Neuron (in vitro differentiated cells): ENCODE results near the gene PLIN3.

Source experiments
- H2AFZ ChIP-seq: one replicate; pipeline ENCODE4 v1.6.1; 2013; ENCODE audit warnings: low read depth, mild to moderate bottlenecking, inconsistent platforms, low read length, moderate library complexity
- H3K27me3 ChIP-seq: one replicate; pipeline ENCODE4 v1.6.1; 2013; ENCODE audit warnings: low read length; ENCODE audit not compliant: insufficient read depth
- H3K36me3 ChIP-seq: one replicate; pipeline ENCODE4 v1.6.1; 2013; ENCODE audit warnings: low read length; ENCODE audit not compliant: insufficient read depth
- H3K4me1 ChIP-seq: one replicate; pipeline ENCODE4 v1.6.1; 2013; ENCODE audit warnings: low read length; ENCODE audit not compliant: insufficient read depth
- H3K4me3 ChIP-seq: 2 replicates; pipeline ENCODE4 v1.5.1; 2013; ENCODE audit warnings: mild to moderate bottlenecking, low read length, moderate library complexity
- H3K9me3 ChIP-seq: one replicate; pipeline ENCODE4 v1.6.1; 2013; ENCODE audit warnings: low read length

The PLIN3 gene, protein sequence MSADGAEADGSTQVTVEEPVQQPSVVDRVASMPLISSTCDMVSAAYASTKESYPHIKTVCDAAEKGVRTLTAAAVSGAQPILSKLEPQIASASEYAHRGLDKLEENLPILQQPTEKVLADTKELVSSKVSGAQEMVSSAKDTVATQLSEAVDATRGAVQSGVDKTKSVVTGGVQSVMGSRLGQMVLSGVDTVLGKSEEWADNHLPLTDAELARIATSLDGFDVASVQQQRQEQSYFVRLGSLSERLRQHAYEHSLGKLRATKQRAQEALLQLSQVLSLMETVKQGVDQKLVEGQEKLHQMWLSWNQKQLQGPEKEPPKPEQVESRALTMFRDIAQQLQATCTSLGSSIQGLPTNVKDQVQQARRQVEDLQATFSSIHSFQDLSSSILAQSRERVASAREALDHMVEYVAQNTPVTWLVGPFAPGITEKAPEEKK

GRCh38 chr19:4867534-4868285 lies at the start of gene PLIN3:
PLIN3 (minus strand) TSS chr19:4867667; CDS start chr19:4861394, 6,273 bp downstream.
- H3K27me3 ChIP-seq: no peaks in the 10 kb centered on the region
- H2AFZ ChIP-seq: peak within 1 kb of the TSS; percentile 89
- no peaks in the 10 kb centered on the region for H3K36me3 ChIP-seq

DNA sequence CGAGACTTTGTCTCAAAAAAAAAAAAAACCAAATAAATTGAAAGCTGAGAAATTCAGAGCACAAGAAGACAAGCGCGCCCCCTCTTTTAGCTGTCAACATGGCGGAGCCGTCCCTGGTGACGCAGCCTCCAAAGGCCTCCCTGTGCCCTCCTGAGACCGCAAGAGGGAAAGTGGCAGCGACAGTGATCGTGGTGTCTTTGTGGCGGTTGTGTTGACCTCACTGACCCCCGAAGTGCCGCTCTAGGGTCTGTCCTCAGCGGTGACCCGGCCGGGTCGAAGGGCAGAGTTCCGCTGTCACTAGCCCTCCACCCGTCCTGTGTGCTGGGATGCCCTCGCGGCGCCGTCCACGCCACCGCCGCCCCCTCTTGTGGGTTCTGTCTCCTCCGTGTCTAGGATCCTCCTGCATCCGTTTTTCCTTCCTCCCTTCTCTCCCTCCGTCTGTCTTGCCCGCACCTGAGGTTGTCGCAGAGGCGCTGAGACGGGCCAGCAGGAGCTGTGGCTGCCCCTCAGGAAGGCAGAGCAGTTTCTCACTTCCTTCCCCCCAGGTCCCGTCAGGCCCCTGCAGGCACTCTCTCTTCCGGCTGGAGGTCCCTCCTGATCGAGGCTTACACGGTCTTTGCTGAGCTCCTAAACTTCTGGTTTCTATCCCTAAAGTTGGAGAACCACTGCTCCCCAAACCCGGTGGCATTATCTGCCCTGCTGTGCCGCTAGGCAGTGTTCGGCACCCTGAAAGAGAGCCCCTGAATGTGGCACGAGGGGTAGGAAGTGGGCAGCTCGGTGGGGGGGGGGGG lies 49.0 kb upstream of the PLIN3 start:
- peaks cover 59% of the 10 kb centered on the region for H3K36me3 ChIP-seq
- peaks cover 2% of the 10 kb centered on the region for H3K4me1 ChIP-seq
- H2AFZ ChIP-seq: no peak overlapping the region
- no peaks in the 10 kb centered on the region for H3K9me3 ChIP-seq
- no peaks in the 10 kb centered on the region for H3K27me3 ChIP-seq
- no peak overlapping the region for H3K4me3 ChIP-seq

More at GRCh38 chr19:4867534-4868285, at the start of gene PLIN3:
- H3K4me3 ChIP-seq: peak within 1 kb of the TSS; percentile 85
- peaks cover 5% of the 10 kb centered on the region for H3K4me1 ChIP-seq
- H3K9me3 ChIP-seq: no peaks in the 10 kb centered on the region

- Histone ChIP-seq H3K27me3 (no peaks in the 10 kb centered on the region), H3K36me3 (peaks cover 46% of the 10 kb centered on the region), H3K9me3 (no peaks in the 10 kb centered on the region), H2AFZ (no peak overlapping the region), H3K4me1 (peaks cover 14% of the 10 kb centered on the region), H3K4me3 (no peak overlapping the region)
These were observed 47.5 kb upstream of the PLIN3 start for GRCh38 chr19:4914736-4915501.

GRCh38 chr19:4913996-4914735 lies 46.7 kb upstream of the PLIN3 start:
- Histone ChIP-seq H2AFZ (no peak overlapping the region), H3K36me3 (peaks cover 45% of the 10 kb centered on the region), H3K27me3 (no peaks in the 10 kb centered on the region), H3K9me3 (no peaks in the 10 kb centered on the region), H3K4me3 (no peak overlapping the region), H3K4me1 (peaks cover 14% of the 10 kb centered on the region)

- Histone ChIP-seq H3K36me3 (peaks cover 37% of the 10 kb centered on the region), H3K9me3 (no peaks in the 10 kb centered on the region), H3K4me1 (peaks cover 18% of the 10 kb centered on the region), H3K27me3 (no peaks in the 10 kb centered on the region), H2AFZ (no peak overlapping the region), H3K4me3 (peak overlapping the region; percentile 77)
These were observed 44.6 kb upstream of the PLIN3 start for GRCh38 chr19:4911786-4912672.

DNA sequence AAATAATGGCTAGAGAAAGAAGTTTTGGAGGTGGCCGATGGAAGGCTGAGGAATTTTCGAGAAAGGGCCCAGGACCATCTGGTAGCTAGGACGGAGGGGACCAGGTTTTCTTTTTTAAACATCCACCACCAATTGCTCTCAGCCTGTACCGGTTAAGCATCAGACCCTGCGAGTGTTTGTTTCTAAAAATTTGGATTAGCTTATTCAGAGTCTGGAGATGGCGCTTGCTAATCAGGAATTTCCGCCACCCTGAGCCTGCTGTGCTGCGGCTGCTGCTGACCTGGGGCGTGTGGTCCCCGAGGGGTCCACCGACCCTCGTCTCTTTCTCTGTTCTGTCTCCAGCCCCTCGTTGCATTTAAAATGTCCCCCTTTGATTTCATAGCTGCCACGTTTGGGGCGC lies 43.8 kb upstream of the PLIN3 start:
- no peaks in the 10 kb centered on the region for H3K27me3 ChIP-seq
- peak overlapping the region; percentile 77 for H3K4me3 ChIP-seq
- H3K9me3 ChIP-seq: no peaks in the 10 kb centered on the region
- peaks cover 18% of the 10 kb centered on the region for H3K4me1 ChIP-seq
- peak overlapping the region; percentile 20 for H2AFZ ChIP-seq
- H3K36me3 ChIP-seq: peaks cover 32% of the 10 kb centered on the region

DNA sequence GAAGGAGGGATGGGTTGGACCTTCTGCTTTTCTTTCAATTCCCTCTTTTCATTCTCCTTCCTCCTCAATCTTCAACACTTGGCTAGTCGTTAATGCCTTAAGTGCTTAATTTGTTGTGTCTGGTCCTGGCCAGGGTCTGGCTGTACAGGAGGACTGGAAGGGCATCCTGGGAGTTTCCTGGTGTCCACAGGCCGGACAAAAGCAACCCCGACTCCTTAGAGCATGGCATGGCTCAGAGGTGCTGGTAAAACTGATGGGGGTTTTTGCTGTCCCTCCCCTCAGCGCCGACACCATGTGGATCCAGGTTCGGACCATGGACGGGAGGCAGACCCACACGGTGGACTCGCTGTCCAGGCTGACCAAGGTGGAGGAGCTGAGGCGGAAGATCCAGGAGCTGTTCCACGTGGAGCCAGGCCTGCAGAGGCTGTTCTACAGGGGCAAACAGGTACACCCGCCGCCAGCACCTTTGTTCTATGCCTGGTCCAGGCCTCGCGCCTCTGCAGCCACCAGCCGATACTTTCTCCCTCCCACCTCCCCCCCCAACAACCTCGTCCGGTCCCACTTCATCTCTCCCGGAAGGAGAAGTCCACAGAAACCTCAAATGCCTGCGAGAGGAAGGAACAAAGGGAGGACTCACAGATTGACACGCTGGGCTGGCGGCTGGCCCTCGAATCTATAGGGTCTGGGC lies 43.3 kb upstream of the PLIN3 start:
- Histone ChIP-seq H2AFZ (peak overlapping the region; percentile 20), H3K9me3 (no peaks in the 10 kb centered on the region), H3K27me3 (no peaks in the 10 kb centered on the region), H3K4me3 (peak overlapping the region; percentile 77), H3K36me3 (peaks cover 27% of the 10 kb centered on the region), H3K4me1 (peaks cover 18% of the 10 kb centered on the region)

GRCh38 chr19:4909897-4910593 lies 42.6 kb upstream of the PLIN3 start:
- peak overlapping the region; percentile 77 for H3K4me3 ChIP-seq
- H3K27me3 ChIP-seq: no peaks in the 10 kb centered on the region
- peaks cover 24% of the 10 kb centered on the region for H3K36me3 ChIP-seq
- peaks cover 18% of the 10 kb centered on the region for H3K4me1 ChIP-seq
- H2AFZ ChIP-seq: peak overlapping the region; percentile 20
- no peaks in the 10 kb centered on the region for H3K9me3 ChIP-seq

GRCh38 chr19:4909156-4909896 lies 41.9 kb upstream of the PLIN3 start, which contains the start of gene UHRF1:
UHRF1 (plus strand) TSS chr19:4909501; CDS start chr19:4910886, 1,385 bp downstream.
- Histone ChIP-seq H3K27me3 (no peaks in the 10 kb centered on the region), H3K36me3 (peaks cover 17% of the 10 kb centered on the region), H3K4me1 (peaks cover 18% of the 10 kb centered on the region), H3K4me3 (peak within 1 kb of the TSS; percentile 77), H2AFZ (peak within 1 kb of the TSS; percentile 20), H3K9me3 (no peaks in the 10 kb centered on the region)

- no peaks in the 10 kb centered on the region for H3K9me3 ChIP-seq
- H3K4me3 ChIP-seq: no peak overlapping the region
- peaks cover 18% of the 10 kb centered on the region for H3K4me1 ChIP-seq
- H2AFZ ChIP-seq: no peak overlapping the region
- peaks cover 12% of the 10 kb centered on the region for H3K36me3 ChIP-seq
- no peaks in the 10 kb centered on the region for H3K27me3 ChIP-seq
These were observed 41.3 kb upstream of the PLIN3 start for GRCh38 chr19:4908781-4909155.
